HG02840 (cell line): Measurements from ENCODE around the gene ZNF750.

ENCODE experiments used
- ATAC-seq: cut with Tn5 transposase; IDR thresholded peaks from one replicate; pipeline ENCODE4 v1.9.1; 2021; ENCODE audit warnings: mild to moderate bottlenecking, moderate library complexity, moderate number of reproducible peaks; ENCODE audit not compliant: unreplicated experiment, low FRiP score

ZNF750 gene

GRCh38 chr17:82860606-82861392, 21.0 kb upstream of the ZNF750 start:
- ATAC-seq: no peak

- no peak for ATAC-seq
These were observed 19.9 kb upstream of the ZNF750 start for GRCh38 chr17:82859431-82860403.

GRCh38 chr17:82858376-82859126, 18.7 kb upstream of the ZNF750 start:
- ATAC-seq: no peak

- no peak for ATAC-seq
These were observed 16.5 kb upstream of the ZNF750 start for GRCh38 chr17:82856361-82856760.

GRCh38 chr17:82854226-82854625, 14.4 kb upstream of the ZNF750 start:
- ATAC-seq: no peak

- ATAC-seq: no peak
These were observed 11.6 kb upstream of the ZNF750 start for GRCh38 chr17:82851381-82851780.

GRCh38 chr17:82849076-82849945, 9.5 kb upstream of the ZNF750 start:
- no peak for ATAC-seq

GRCh38 chr17:82848022-82848592, 8.3 kb upstream of the ZNF750 start:
- ATAC-seq: no peak

- no peak for ATAC-seq
These were observed 6.4 kb upstream of the ZNF750 start for GRCh38 chr17:82846061-82846691.

- ATAC-seq: no peak
These were observed 5.5 kb upstream of the ZNF750 start for GRCh38 chr17:82845163-82845807.

GRCh38 chr17:82844796-82845162, 5.0 kb upstream of the ZNF750 start:
- ATAC-seq: no peak

- no peak for ATAC-seq
These were observed 4.3 kb upstream of the ZNF750 start for GRCh38 chr17:82843904-82844680.

- no peak for ATAC-seq
These were observed 2.2 kb upstream of the ZNF750 start for GRCh38 chr17:82841921-82842596.

GRCh38 chr17:82840431-82840831, 609 bp upstream of the ZNF750 start:
- ATAC-seq: no peak

GRCh38 chr17:82838386-82839063, 1.3 kb downstream of the ZNF750 start:
- ATAC-seq: no peak

GRCh38 chr17:82837586-82838320, 2.1 kb downstream of the ZNF750 start:
- no peak for ATAC-seq
